22Rv1 (cell line): ENCODE results near the gene PHLDB3.

Experiments
- ZFX ChIP-seq: fragments of 450-650 bp; IDR thresholded peaks from 2 replicates; pipeline ENCODE4 v1.6.1; 2017; ENCODE audit warnings: antibody characterized with exemption, borderline replicate concordance
- TF ChIP-seq, protein P1 (sequence below): fragments of 450-650 bp; IDR thresholded peaks from 2 replicates; pipeline ENCODE4 v1.5.1; 2017; ENCODE audit warnings: mild to moderate bottlenecking

DNA sequence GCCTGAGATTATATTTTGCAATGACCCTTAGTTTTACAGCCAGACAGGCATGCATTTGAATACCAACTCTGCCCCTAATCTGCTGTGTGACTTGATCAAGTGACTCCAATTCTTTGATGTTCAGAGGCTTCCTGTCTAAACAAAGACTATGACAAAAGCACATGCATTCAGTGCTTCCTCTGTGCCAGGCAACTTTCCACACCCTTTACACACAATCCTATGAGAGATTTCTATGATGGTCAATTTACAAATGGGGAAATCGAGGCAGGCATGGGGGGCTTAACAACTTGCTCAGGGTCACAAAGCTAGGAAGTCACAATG is 35.4 kb downstream of the PHLDB3 start:
- TF ChIP-seq, protein P1, sequence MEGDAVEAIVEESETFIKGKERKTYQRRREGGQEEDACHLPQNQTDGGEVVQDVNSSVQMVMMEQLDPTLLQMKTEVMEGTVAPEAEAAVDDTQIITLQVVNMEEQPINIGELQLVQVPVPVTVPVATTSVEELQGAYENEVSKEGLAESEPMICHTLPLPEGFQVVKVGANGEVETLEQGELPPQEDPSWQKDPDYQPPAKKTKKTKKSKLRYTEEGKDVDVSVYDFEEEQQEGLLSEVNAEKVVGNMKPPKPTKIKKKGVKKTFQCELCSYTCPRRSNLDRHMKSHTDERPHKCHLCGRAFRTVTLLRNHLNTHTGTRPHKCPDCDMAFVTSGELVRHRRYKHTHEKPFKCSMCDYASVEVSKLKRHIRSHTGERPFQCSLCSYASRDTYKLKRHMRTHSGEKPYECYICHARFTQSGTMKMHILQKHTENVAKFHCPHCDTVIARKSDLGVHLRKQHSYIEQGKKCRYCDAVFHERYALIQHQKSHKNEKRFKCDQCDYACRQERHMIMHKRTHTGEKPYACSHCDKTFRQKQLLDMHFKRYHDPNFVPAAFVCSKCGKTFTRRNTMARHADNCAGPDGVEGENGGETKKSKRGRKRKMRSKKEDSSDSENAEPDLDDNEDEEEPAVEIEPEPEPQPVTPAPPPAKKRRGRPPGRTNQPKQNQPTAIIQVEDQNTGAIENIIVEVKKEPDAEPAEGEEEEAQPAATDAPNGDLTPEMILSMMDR, result no peak
- TF ChIP-seq ZFX, result no peak
